GM15510 (cell line): Measurements from ENCODE around the gene SSTR5.

Source experiments
- POLR2A ChIP-seq: IDR thresholded peaks from 3 replicates; pipeline ENCODE4 v1.6.1; 2011; ENCODE audit warnings: borderline replicate concordance; ENCODE audit not compliant: insufficient read length; ENCODE audit errors: extremely low read depth

Gene SSTR5

GRCh38 chr16:1047801-1048200 is 24.7 kb upstream of the SSTR5 start:
- TF ChIP-seq POLR2A: no peak

GRCh38 chr16:1048442-1049112 is 24.0 kb upstream of the SSTR5 start:
- TF ChIP-seq POLR2A: no peak

- no peak for TF ChIP-seq POLR2A
Observed at GRCh38 chr16:1049113-1049975, 23.2 kb upstream of the SSTR5 start.

- no peak for TF ChIP-seq POLR2A
Observed at GRCh38 chr16:1049976-1050247, 22.6 kb upstream of the SSTR5 start.

- no peak for TF ChIP-seq POLR2A
Observed at GRCh38 chr16:1050516-1050915, 22.0 kb upstream of the SSTR5 start.

GRCh38 chr16:1050921-1051320 is 21.6 kb upstream of the SSTR5 start:
- no peak for TF ChIP-seq POLR2A

GRCh38 chr16:1051446-1051845 is 21.1 kb upstream of the SSTR5 start:
- no peak for TF ChIP-seq POLR2A

GRCh38 chr16:1052721-1053120 is 19.8 kb upstream of the SSTR5 start:
- no peak for TF ChIP-seq POLR2A

- TF ChIP-seq POLR2A: no peak
Observed at GRCh38 chr16:1053121-1053521, 19.4 kb upstream of the SSTR5 start.

GRCh38 chr16:1053700-1054368 is 18.7 kb upstream of the SSTR5 start:
- TF ChIP-seq POLR2A: no peak

- no peak for TF ChIP-seq POLR2A
Observed at GRCh38 chr16:1054660-1055556, 17.6 kb upstream of the SSTR5 start.

GRCh38 chr16:1055557-1055924 is 17.0 kb upstream of the SSTR5 start:
- TF ChIP-seq POLR2A: no peak

GRCh38 chr16:1056196-1056595 is 16.4 kb upstream of the SSTR5 start:
- no peak for TF ChIP-seq POLR2A

- TF ChIP-seq POLR2A: no peak
Observed at GRCh38 chr16:1057252-1057932, 15.2 kb upstream of the SSTR5 start.

- TF ChIP-seq POLR2A: no peak
Observed at GRCh38 chr16:1058216-1058615, 14.3 kb upstream of the SSTR5 start.

GRCh38 chr16:1059310-1059709 is 13.2 kb upstream of the SSTR5 start:
- TF ChIP-seq POLR2A: no peak
